RWPE2 (cell line): Measurements from ENCODE around the gene CLCF1.
"Not testable (repeated sequence)": the region's sequence is repeated elsewhere in the genome, so short reads cannot be mapped to it uniquely, and the experiment has no call there.

Source experiments
- ATAC-seq: fragments of 200-7000 bp; cut with Tn5 transposase; 3 replicates; pipeline ENCODE4 v1.9.1; 2021; ENCODE audit warnings: low read depth
- DNase-seq: peaks from one replicate; pipeline ENCODE4 v3.0.0-alpha.2; 2020; ENCODE audit warnings: low spot score
- H3K27ac ChIP-seq: fragments of 450-650 bp; 2 replicates; pipeline ENCODE4 v1.5.1; 2017; ENCODE audit warnings: mild to moderate bottlenecking; ENCODE audit not compliant: poor library complexity, severe bottlenecking
- H3K27me3 ChIP-seq: fragments of 250-450 bp; sonication (Bioruptor Pico); 2 replicates; pipeline ENCODE4 v1.5.1; 2021; ENCODE audit warnings: mild to moderate bottlenecking, moderate library complexity; ENCODE audit not compliant: insufficient read depth, poor library complexity, severe bottlenecking
- H3K36me3 ChIP-seq: fragments of 250-450 bp; sonication (Bioruptor Pico); 2 replicates; pipeline ENCODE4 v1.5.1; 2020; ENCODE audit warnings: low read depth, mild to moderate bottlenecking, moderate library complexity
- H3K4me1 ChIP-seq: fragments of 250-450 bp; sonication (Bioruptor Pico); 2 replicates; pipeline ENCODE4 v1.5.1; 2021; ENCODE audit warnings: mild to moderate bottlenecking, moderate library complexity; ENCODE audit not compliant: insufficient read depth, poor library complexity, severe bottlenecking
- H3K4me3 ChIP-seq: fragments of 250-450 bp; sonication (Bioruptor Pico); 2 replicates; pipeline ENCODE4 v1.5.1; 2021; ENCODE audit warnings: mild to moderate bottlenecking, moderate library complexity; ENCODE audit not compliant: severe bottlenecking
- H3K9me3 ChIP-seq: fragments of 250-450 bp; sonication (Bioruptor Pico); 2 replicates; pipeline ENCODE4 v1.5.1; 2021; ENCODE audit warnings: mild to moderate bottlenecking, moderate library complexity; ENCODE audit not compliant: severe bottlenecking
- TF ChIP-seq, protein P1 (sequence below): fragments of 450-650 bp; IDR thresholded peaks from one replicate; pipeline ENCODE4 v1.5.1; 2017; ENCODE audit warnings: mild to moderate bottlenecking, moderate library complexity; ENCODE audit not compliant: poor library complexity, severe bottlenecking

The CLCF1 gene

DNA sequence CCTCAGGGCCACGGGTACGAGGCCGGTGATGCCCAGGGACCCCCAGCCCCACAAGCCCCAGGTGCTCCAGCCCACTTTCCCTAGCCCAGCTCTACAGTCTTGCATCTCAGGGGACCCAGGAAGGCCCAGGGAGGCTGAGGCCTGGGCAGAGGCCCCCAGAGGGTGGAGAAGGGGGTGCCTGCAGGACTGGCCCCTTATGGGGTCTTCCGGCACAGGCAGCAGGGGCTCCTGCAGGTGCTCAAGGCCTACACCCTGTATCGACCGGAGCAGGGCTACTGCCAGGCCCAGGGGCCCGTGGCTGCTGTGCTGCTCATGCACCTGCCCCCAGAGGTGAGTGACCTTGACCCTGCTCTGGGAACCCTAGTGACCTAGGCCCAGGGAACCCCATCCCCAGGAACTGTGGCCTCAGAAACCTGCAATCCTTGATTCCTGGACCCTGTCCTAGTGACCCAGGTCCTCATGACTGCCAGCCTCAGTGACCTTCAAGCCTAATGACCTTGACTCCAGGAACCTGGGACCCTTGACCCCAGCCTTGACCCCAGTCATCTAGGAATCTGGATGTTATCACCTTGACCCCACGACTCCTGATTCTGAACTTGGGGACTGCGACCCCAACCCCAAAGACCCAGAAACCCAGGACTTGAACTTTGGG lies 32.4 kb upstream of the CLCF1 start:
- no peak overlapping the region for H3K4me3 ChIP-seq
- DNase-seq (no peak), ATAC-seq (no peak)
- H3K27me3 ChIP-seq = no peaks in the 10 kb centered on the region
- H3K27ac ChIP-seq = no peak overlapping the region
- TF ChIP-seq, protein P1, sequence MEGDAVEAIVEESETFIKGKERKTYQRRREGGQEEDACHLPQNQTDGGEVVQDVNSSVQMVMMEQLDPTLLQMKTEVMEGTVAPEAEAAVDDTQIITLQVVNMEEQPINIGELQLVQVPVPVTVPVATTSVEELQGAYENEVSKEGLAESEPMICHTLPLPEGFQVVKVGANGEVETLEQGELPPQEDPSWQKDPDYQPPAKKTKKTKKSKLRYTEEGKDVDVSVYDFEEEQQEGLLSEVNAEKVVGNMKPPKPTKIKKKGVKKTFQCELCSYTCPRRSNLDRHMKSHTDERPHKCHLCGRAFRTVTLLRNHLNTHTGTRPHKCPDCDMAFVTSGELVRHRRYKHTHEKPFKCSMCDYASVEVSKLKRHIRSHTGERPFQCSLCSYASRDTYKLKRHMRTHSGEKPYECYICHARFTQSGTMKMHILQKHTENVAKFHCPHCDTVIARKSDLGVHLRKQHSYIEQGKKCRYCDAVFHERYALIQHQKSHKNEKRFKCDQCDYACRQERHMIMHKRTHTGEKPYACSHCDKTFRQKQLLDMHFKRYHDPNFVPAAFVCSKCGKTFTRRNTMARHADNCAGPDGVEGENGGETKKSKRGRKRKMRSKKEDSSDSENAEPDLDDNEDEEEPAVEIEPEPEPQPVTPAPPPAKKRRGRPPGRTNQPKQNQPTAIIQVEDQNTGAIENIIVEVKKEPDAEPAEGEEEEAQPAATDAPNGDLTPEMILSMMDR = no peak
- H3K9me3 ChIP-seq = no peaks in the 10 kb centered on the region
- H3K4me1 ChIP-seq = no peaks in the 10 kb centered on the region
- H3K36me3 ChIP-seq = no peaks in the 10 kb centered on the region

DNA sequence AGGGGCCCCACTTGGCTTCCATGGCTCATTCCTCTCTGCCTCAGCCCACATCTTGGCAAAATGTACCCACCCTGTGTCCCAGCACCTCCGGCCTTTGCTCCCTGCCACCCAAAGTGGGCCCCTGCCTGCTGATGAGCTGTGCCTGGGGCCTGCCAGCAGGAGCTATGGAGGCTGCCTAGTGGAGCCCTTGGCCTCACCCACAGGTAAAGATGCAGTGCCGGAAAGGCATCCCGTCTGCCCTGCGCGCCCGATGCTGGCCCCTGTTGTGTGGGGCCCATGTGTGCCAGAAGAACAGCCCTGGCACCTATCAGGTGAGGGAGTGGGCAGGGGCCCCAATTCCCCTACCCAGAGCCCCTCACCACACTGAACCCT lies 31.8 kb upstream of the CLCF1 start:
- Histone ChIP-seq H3K27me3 (no peaks in the 10 kb centered on the region), H3K4me3 (no peak overlapping the region), H3K9me3 (no peaks in the 10 kb centered on the region), H3K36me3 (peaks cover 6% of the 10 kb centered on the region), H3K27ac (no peak overlapping the region), H3K4me1 (no peaks in the 10 kb centered on the region)
- TF ChIP-seq, protein P1 = no peak
- no peak for ATAC-seq
- no peak for DNase-seq

DNA sequence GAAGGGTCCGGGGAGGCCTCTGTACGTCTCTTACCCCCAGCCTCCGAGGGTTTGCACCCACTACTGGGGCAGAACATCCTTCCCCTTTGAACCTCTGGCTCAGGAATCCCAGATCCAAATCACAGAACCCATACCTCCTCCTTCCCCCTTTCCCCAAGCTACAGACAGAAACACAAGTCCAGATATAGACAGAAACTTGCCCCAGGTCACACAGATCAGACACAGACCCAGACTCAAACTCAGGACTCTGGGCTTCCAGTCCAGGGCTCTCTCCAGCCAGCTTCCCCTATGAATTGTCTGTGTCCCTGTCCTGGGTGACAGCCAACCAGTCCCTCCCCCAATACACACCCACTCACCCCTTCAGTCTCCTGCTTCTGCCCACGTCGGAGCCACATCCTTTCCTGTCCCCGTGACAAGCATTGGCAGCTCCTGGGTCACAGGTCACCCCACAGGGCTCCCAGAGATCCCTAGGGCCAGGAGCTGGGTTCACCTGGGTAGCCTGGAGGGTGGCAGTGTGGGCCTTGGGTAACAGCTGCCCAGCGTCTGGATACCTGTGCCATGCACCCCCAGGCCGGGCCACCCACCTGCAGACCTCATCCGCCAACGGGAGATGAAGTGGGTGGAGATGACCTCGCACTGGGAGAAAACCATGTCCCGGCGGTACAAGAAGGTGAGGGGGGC lies 31.3 kb upstream of the CLCF1 start:
- no peak overlapping the region for H3K4me3 ChIP-seq
- H3K36me3 ChIP-seq = peaks cover 11% of the 10 kb centered on the region
- H3K27me3 ChIP-seq = no peaks in the 10 kb centered on the region
- TF ChIP-seq, protein P1 = no peak
- H3K9me3 ChIP-seq = no peaks in the 10 kb centered on the region
- no peaks in the 10 kb centered on the region for H3K4me1 ChIP-seq
- ATAC-seq (no peak), DNase-seq (no peak)
- H3K27ac ChIP-seq = no peak overlapping the region

GRCh38 chr11:67403085-67403484 lies 29.7 kb upstream of the CLCF1 start:
- H3K4me3 ChIP-seq, H3K9me3 ChIP-seq, ATAC-seq, H3K27me3 ChIP-seq, H3K4me1 ChIP-seq, H3K27ac ChIP-seq, DNase-seq: not testable (repeated sequence)
- H3K36me3 ChIP-seq = peaks cover 25% of the 10 kb centered on the region

DNA sequence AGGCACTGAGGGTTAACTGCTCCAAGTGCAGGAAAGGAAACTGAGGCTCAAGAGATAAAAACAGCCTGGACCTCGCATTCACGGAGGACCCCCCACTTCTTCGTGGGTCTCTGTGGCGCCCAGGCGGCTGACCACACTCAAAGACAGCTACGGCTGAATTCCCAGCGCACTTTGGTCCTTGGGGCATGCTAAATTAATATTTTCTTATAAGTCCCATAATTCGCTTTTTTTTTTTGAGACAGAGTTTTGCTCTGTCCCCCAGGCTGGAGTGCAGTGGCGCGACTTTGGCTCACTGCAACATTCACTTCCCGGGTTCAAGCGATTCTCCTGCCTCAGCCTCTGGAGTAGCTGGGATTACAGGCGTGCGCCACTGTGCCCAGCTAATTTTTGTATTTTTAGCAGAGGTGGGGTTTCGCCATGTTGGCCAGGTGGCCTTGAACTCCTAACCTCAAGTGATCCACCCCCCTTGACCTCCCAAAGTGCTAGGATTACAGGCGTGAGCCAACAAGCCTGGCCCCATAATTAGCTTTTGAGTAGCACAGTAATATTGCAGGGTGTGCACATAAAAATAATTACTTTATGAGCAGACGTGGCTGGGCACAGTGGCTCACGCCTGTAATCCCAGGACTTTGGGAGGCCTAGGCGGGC lies 28.9 kb upstream of the CLCF1 start:
- H3K36me3 ChIP-seq = peaks cover 33% of the 10 kb centered on the region
- ATAC-seq, DNase-seq, H3K27me3 ChIP-seq, H3K9me3 ChIP-seq, H3K4me3 ChIP-seq, H3K4me1 ChIP-seq: not testable (repeated sequence)
- peak overlapping the region; percentile 80 for H3K27ac ChIP-seq
